Stomach (tissue), 9 donors: Measurements from ENCODE around the gene RPL38. TPM values are rescaled to one million over a fixed set of nuclear protein-coding genes. Genes with fewer than 3 reads are reported as not detected.
A peak's percentile ranks its signal among the peaks of the same experiment; 100 is the strongest.

Experiments used
- DNase-seq, 2 donors: peaks; one replicate each; pipeline versions ENCODE4 v3.0.0 to v3.0.0-alpha.2; 2013 to 2019
- H3K27ac ChIP-seq, 5 donors: fragments of 200-600 bp in 4 of 5; sonication (generic) in 4 of 5; one replicate each; pipeline ENCODE4 v1.5.1; 2013 to 2019; ENCODE audit warnings: mild to moderate bottlenecking in 1 of 5, moderate library complexity in 1 of 5
- H3K27me3 ChIP-seq, 3 donors: fragments of 200-600 bp; sonication (generic); one replicate each; pipeline ENCODE4 v1.5.1; 2017 to 2019; ENCODE audit warnings: mixed run types in 1 of 3
- H3K36me3 ChIP-seq, 4 donors: fragments of 200-600 bp; sonication (generic); 1 replicate in 3 of 4; 2 replicates in 1 of 4; pipeline ENCODE4 v1.5.1; 2016 to 2019
- H3K4me1 ChIP-seq, 4 donors: fragments of 200-600 bp; sonication (generic); one replicate each; pipeline ENCODE4 v1.5.1; 2016 to 2019
- H3K4me3 ChIP-seq, 4 donors: fragments of 200-600 bp; sonication (generic) in 3 of 4; one replicate each; pipeline ENCODE4 v1.5.1; 2016 to 2019; ENCODE audit warnings: mild to moderate bottlenecking in 1 of 4
- H3K9me3 ChIP-seq, 4 donors: fragments of 200-600 bp; sonication (generic); one replicate each; pipeline ENCODE4 v1.5.1; 2016 to 2019
- CTCF ChIP-seq, 7 experiments: fragments of 450-650 bp in 4 of 7; fragments of 200-600 bp in 3 of 7; sonication (generic) in 3 of 7; IDR thresholded peaks; one replicate each; pipeline ENCODE4 v1.5.1; 2016 to 2019; ENCODE audit warnings: antibody characterized with exemption in 7 of 7, control low read depth in 2 of 7, mild to moderate bottlenecking in 1 of 7
- EP300 ChIP-seq: sonication (generic); formaldehyde crosslinking; IDR thresholded peaks from one replicate; pipeline ENCODE4 v1.6.1; 2017; ENCODE audit warnings: antibody characterized with exemption
- POLR2A ChIP-seq, 4 donors: fragments of 450-650 bp; IDR thresholded peaks; one replicate each; pipeline ENCODE4 v1.6.1; 2016; ENCODE audit warnings: antibody characterized with exemption in 4 of 4, control low read depth in 2 of 4, mild to moderate bottlenecking in 1 of 4, moderate library complexity in 1 of 4
- POLR2AphosphoS5 ChIP-seq, 3 donors: sonication (generic); formaldehyde crosslinking; IDR thresholded peaks; one replicate each; pipeline ENCODE4 v1.6.1; 2016; ENCODE audit warnings: antibody characterized with exemption in 3 of 3
- WGBS, 5 donors: extraction: QIAGEN DNeasy Blood & Tissue Kit in 3 of 5; methylation state at CpG; one replicate each; pipeline versions ENCODE4 v1.1.5 to v1.1.7; 2013 to 2018; 5-methylcytosine and 5-hydroxymethylcytosine counted together
- intact Hi-C: fragments of 100-400 bp; cut with DNase I; formaldehyde crosslinking; loops from one replicate; pipeline ENCODE4 v1.15.1; 2023; ENCODE audit warnings: low total_unique reads
- polyA plus RNA-seq, 3 donors: library from polyadenylated mRNA; stranded (reverse); fragments of 200-250 nt; gene quantifications; one replicate each; pipeline ENCODE4 v1.2.3, GENCODE V29; 2013
- total RNA-seq, 5 donors: library from RNA; depleted of rRNA; stranded (reverse); fragments of >200 nt; gene quantifications; one replicate each; pipeline versions ENCODE4 v1.1.0 to v1.2.3, GENCODE V29; 2014 to 2016
- donor health status: healthy with polysubstance abuse.
- donor health status: Bipolar disorder and iron deficiency.
- donor health status: healthy.

The RPL38 gene
- total and polyA plus RNA-seq, 8 donors, result 37.7 to 1,839 (median 979) TPM

DNA sequence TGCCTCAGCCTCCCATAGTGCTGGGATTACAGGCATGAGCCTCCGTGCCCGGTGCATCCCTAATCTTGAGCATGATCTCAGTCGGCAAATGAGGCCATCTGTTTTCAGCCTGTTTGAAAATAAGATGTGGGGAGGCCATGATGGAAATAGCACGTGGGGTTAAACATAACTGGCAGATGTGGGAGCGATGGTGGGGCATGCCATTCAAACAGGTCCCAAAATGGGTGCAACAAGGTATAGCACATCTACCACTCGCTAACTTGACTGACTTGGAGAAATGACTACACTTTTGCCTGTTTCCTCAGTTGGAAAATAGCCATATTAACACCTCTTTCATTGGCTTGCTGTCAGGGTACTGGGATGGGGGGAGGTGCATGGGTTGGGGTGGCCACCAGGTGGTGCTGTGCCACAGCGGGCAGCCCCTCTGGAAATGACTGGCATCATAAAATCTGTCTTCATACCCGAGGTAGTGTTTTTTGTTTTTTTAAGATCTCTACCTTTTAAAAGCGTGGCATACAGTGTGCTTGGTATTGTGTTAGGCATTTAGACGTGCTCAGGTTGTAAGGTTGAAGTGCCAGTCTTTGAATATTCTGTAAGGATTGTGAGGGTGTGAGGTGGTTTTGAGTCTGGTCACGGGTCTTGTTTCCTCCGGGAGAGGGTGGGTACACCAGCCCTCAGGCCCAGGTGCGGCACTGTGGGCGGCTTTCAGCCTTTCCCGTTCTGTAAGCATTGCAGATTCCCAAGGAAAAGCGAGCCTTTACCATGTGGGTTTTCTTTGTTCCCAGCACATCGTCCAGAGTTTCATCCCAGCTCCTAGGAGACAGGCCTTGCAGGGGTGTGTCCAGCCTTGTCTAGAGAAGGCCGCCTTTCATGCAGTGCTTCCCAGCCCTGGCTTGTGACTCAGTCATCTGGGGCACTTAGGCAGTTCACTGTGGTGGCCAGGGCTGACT lies 7.0 kb downstream of the RPL38 start:
- TF ChIP-seq CTCF (IDR thresholded peaks at IDR 0.05), result peak in 6 of 7 experiments; percentile 33 to 98 (median 92)
- TF ChIP-seq EP300, result no peak
- TF ChIP-seq POLR2AphosphoS5 (IDR thresholded peaks at IDR 0.05), result peak in 1 of 3 donors; percentile 31
- TF ChIP-seq POLR2A (IDR thresholded peaks at IDR 0.05), result no peak
- Histone ChIP-seq H3K27ac (no peak overlapping the region), H3K9me3 (no peaks in the 10 kb centered on the region), H3K4me1 (peaks cover 43 to 89% (median 71%) of the 10 kb centered on the region in 4 donors), H3K4me3 (no peak overlapping the region), H3K27me3 (peaks cover 0 to 11% (median 0%) of the 10 kb centered on the region in 3 donors), H3K36me3 (peaks cover 42 to 52% (median 52%) of the 10 kb centered on the region in 4 donors)
- 47 to 55% (median 49%) methylated on average over 18 of the region's 18 CpGs for WGBS, 5 donors
- intact Hi-C loops, result loop anchor here (10.0 kb wide), 1 partner anchor 74 kb away; no protein-coding TSS in a partner anchor
- DNase-seq, result peak; percentile 74 to 88

DNA sequence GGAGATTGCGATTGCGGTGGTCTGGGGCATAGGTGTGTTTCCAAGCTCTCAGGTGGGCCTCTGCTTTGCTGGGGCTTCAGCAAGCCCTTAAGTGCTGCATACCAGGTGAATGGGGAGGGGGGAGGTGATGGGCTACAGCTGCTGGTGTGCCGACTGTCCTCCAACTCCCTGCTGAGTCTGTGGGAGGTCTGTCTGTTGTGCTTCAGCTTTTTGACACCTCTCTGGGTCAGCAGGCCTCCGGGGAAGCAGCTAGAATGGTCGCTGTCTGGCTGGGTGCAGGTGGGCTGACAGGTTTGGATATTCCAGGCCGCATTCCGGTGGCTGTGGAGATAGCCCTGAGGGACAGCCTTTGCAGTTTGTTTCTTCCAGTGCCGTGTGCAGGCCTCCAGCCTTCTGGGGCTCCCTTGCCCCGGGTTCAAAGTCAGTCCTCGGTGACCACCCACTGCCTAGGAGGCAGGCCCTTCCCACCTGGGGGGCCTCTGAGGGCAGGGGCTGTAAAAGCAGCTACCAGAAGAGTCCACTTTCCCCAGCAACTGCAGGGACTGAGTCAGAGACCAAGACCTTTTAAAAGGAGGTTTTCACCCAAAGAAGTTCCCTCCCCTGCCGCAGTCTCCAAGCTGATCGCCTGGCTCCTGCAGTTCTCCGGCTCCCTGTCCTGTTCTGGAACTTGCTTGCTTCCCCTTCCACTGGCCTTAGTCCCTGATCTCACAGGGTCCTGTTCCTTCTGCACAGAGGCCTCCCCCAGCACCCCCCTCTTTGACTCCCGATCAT lies 7.8 kb downstream of the RPL38 start:
- Histone ChIP-seq H3K4me1 (peaks cover 35 to 86% (median 63%) of the 10 kb centered on the region in 4 donors), H3K36me3 (peaks cover 33 to 43% (median 43%) of the 10 kb centered on the region in 4 donors), H3K27me3 (peaks cover 0 to 11% (median 0%) of the 10 kb centered on the region in 3 donors), H3K27ac (peak overlapping the region in 1 of 5 donors; percentile 75), H3K9me3 (no peaks in the 10 kb centered on the region), H3K4me3 (peak overlapping the region in 3 of 4 donors; percentile 48 to 63 (median 48))
- no peak for TF ChIP-seq POLR2A (IDR thresholded peaks at IDR 0.05)
- TF ChIP-seq EP300, result no peak
- TF ChIP-seq CTCF (IDR thresholded peaks at IDR 0.05), result no peak
- TF ChIP-seq POLR2AphosphoS5 (IDR thresholded peaks at IDR 0.05), result no peak
- intact Hi-C loops, result loop anchor here (10.0 kb wide), 1 partner anchor 73 kb away; no protein-coding TSS in a partner anchor
- WGBS, 5 donors, result 64 to 70% (median 66%) methylated on average over 11 to 14 of the region's 14 CpGs
- no peak for DNase-seq

DNA sequence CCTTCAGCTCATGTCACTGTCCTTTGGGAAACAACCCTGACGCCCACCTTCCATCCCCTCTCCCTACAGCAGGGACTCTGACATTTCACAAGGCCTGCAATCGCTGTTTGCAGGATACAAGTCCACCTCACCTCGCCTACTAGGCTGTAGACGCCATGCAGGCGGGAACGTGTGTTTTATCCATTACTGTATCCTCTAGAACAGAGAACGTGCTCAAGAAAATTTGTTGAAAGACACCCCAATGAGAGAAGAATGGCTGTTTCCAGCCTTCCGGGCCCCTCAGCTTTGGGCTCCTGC lies 8.4 kb downstream of the RPL38 start:
- peaks cover 31 to 84% (median 59%) of the 10 kb centered on the region in 4 donors for H3K4me1 ChIP-seq
- DNase-seq, result no peak
- peak overlapping the region in 3 of 5 donors; percentile 75 to 84 (median 75) for H3K27ac ChIP-seq
- H3K36me3 ChIP-seq, result peaks cover 28 to 40% (median 39%) of the 10 kb centered on the region in 4 donors
- intact Hi-C loops, result loop anchor here (10.0 kb wide), 1 partner anchor 73 kb away; no protein-coding TSS in a partner anchor
- peaks cover 0 to 11% (median 0%) of the 10 kb centered on the region in 3 donors for H3K27me3 ChIP-seq
- no peaks in the 10 kb centered on the region for H3K9me3 ChIP-seq
- TF ChIP-seq CTCF (IDR thresholded peaks at IDR 0.05), result no peak
- no peak for TF ChIP-seq POLR2AphosphoS5 (IDR thresholded peaks at IDR 0.05)
- TF ChIP-seq POLR2A (IDR thresholded peaks at IDR 0.05), result no peak
- TF ChIP-seq EP300, result no peak
- H3K4me3 ChIP-seq, result peak overlapping the region; percentile 48 to 63 (median 52)
- WGBS, 5 donors, result 42 to 59% (median 45%) methylated on average over 8 of the region's 8 CpGs
